Kasumi-1 (cell line): Measurements from ENCODE around the gene EEF1AKMT4.
"Not testable (repeated sequence)": the region's sequence is repeated elsewhere in the genome, so short reads cannot be mapped to it uniquely, and the experiment has no call there.

Source experiments
- DNase-seq, 2 experiments: peaks; one replicate each; lab custom pipeline; 2025; lab: John Stamatoyannopoulos, UW

Gene EEF1AKMT4

DNA sequence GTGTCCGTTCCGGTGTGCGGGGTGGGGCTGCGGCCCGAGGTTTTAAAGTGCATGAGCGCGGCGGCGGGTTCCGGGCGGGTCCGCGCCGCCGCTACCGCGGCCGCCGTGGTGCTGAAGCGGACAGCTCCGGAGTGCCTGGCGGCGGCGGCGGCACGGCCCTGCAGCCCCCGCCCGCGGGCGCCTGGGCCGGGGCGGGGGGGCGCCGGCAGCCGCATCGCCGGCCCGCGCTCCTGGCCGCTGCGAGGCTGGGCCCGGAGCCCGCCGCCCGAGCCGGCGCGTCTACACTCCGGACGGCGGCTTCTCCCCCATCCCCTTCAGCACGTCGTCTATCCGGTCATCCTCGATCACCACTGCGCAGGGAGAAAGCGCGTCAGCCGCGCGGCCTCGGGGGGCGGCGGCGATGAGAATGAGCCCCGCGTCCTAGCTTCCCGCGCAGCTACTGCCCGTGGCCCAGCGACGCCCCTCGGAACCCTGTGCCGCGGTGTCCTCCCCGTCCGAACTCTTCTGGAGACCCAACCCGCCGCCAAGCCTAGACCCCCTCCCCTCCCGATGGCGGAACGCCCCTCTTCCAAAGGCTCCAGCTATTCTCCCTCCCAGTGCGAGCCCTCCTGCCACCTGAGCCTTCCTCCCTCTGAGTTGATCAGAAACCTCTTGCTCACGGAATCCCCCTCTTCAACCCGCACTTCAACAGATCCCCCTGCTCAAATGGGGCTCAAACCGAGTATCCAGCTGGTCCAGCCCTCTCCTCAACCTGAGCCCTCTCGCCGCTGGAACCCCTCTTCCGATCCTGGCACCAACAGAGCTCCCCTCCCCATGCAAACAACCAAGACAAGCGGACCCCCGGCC, 10.6 kb downstream of the EEF1AKMT4 start:
- DNase-seq, result peak; percentile 35 to 45

- DNase-seq, result no peak
Observed at GRCh38 chr3:184260724-184261269, 11.3 kb downstream of the EEF1AKMT4 start.

DNA sequence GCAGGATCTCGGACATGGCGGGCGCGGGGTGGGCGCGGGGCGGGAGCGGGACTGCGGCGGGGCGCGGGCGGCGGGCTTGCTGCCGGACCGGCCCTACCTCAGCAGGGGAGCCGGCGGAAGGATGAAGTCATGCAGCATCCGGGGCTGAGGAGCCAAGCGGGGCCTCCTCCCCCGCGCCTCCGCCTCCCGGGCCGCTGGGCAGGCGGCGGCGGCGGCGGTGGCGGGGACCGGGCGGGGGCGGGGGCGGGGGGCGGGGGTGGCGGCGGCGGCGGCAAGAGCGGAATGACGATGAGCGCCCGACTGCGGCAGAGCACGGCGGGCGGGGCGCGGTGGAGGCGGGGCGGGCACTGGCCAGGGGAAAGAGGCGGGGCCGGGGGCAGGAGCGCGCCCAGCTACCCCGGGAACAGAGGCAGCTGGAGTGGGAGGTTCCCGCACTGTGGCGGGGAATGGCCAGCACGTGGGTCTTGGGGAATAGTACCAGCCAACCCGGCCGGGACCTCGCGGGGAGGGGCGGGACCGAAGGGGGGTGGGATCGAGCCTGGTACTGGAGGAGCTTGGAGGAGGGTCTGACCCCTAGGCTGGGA, 11.9 kb downstream of the EEF1AKMT4 start, which contains the start of gene CAMK2N2:
TSS of gene CAMK2N2 (minus strand) at position 284 of the 584 bp plus-strand sequence. CDS start at position 16, 268 bp downstream.
- peak; percentile 23 to 26 for DNase-seq

DNA sequence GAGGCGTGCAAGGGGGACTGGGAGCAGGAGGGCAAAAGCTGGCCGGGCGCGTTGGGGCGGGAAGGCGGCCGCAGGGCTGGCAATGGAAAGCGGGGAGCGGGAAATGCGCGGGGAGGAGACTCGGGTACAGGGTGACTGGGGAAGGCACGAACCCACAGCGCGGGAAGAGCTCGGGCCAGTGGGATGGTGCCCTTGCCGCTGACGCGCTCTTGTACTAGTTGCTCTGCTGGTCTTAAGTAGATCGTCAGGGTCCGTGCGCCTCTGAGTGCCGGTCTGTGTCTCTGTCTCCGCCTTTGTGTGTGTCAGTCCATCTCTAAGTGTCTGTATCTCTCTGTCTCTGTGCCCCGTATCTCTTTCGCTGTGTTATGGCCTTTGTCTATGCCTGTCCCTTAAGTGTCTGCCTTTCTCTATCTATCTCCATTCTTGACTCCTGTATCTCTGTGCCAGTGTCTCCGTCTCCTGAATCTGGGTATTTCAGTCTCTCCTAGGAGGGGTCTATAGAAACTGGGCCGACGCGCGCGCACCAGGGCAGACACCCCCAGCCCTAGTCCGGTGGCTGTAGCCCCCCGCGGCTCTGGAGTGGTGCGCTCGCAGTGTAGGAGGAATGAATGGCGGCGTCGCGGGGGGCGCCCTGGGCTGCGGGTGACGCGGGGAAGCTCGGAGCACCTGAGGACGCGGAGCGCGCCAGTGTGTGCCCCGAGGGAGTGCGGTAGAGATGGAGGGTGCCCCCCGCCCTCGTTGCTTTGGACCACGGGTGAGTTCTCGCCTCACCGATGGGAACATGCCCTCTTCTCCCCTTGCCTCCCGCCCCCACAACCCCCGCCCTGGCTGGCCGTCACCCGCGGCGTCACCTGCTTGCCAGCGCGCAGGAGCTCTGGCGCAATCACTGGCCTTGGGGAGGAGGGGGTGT, 12.6 kb downstream of the EEF1AKMT4 start:
- DNase-seq, result peak; percentile 20 to 29

- no peak for DNase-seq
Observed at GRCh38 chr3:184262764-184263179, 13.3 kb downstream of the EEF1AKMT4 start.

- DNase-seq, result not testable (repeated sequence)
Observed at GRCh38 chr3:184267249-184267648, 17.8 kb downstream of the EEF1AKMT4 start.

GRCh38 chr3:184272269-184272668, 22.8 kb downstream of the EEF1AKMT4 start:
- no peak for DNase-seq

DNA sequence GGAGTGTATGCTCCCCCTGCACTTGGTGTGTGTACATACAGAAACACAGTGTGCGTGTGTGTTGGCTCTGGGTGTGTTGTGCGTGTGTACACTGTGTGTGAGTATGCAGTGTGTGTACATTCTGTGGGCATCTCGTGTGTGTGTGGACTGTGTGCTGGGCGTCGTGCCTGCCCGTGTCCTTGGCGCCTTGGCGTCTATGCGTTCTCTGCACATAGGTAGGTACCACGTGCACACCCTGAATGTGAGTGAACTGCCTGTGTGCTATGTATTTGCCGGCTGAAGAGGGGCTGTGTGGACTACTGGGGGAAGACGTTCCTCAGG, 25.9 kb downstream of the EEF1AKMT4 start:
- DNase-seq, result no peak

DNA sequence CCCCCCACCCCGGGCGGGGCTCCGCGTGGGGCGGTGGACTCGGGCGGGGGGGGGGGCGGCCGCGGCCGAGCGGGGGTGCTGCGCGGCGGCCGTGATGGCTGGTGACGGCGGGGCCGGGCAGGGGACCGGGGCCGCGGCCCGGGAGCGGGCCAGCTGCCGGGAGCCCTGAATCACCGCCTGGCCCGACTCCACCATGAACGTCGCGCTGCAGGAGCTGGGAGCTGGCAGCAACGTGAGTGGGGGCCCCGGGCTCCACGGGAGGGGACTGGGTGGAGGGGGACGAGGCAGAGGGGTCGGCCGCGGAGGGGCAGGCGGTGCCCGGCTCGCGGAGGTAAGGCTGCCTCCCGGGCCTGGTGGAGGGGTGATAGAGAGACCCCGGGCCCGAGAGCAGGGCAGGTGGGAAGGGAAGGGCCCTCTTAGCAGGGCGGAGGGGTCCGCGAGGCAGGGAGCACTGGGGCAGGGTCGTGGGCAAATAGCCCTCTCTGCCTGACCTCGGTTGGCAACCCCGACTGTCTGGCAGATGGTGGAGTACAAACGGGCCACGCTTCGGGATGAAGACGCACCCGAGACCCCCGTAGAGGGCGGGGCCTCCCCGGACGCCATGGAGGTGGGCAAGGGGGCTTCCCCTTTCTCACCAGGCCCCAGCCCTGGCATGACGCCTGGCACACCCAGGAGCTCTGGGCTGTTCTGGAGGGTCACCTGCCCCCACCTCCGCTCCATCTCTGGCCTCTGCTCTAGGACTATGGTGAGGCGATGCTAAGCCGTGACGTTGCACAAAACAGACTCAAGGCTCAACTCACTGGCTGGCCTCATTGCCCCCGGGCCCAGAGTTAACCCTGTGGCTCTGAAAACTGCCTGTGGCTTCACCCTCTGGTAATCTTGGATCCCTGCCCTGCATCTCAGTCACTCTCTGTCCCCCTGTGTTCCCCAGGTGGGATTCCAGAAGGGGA, 26.8 kb downstream of the EEF1AKMT4 start, which contains the start of gene ECE2:
TSS of gene ECE2 (plus strand) at position 62 of the 950 bp plus-strand sequence. CDS start at position 194, 132 bp downstream.
- DNase-seq, result no peak

DNA sequence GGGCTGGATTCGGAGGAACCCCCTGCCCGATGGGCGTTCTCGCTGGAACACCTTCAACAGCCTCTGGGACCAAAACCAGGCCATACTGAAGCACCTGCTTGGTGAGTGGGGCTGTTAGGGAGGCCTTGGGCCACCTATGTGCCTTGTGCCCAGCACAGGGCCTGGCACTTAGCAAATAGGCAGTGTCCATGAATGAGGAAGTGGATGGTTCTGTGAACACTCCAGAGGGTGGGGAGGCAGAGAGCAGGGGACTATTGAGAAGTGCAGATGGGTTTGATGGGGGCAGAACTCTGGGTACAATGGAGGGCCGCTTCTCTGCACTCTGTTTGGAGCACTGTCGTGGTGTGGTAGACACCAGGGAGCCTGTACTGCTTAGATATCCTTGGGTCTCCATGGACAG, 27.9 kb downstream of the EEF1AKMT4 start:
- no peak for DNase-seq

DNA sequence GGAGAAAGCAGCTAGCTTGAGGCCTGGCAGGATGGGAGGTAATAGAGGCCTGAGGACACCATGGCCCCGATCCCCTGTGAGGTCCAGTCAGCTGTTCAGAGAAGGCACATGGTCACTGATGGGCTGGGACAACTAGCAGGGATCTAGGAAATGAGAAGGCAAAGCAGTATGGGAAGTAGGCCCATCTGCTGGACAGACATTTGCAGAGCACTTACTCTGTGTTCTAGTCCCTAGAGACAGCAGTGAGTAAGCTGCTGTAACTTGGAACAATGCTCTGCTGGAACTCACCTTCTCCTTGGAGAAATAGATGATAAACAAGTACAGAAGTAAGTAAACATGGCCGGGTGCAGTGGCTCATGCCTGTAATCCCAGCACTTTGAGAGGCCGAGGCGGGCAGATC, 33.5 kb downstream of the EEF1AKMT4 start:
- no peak for DNase-seq

- no peak for DNase-seq
Observed at GRCh38 chr3:184283681-184284080, 34.2 kb downstream of the EEF1AKMT4 start.

- peak; percentile 59 to 62 for DNase-seq
Observed at GRCh38 chr3:184284696-184285095, 35.2 kb downstream of the EEF1AKMT4 start.

GRCh38 chr3:184289426-184289938, 40.0 kb downstream of the EEF1AKMT4 start:
- peak; percentile 68 to 72 for DNase-seq

- DNase-seq, result no peak
Observed at GRCh38 chr3:184290331-184290730, 40.9 kb downstream of the EEF1AKMT4 start.

GRCh38 chr3:184291044-184291737, 41.7 kb downstream of the EEF1AKMT4 start:
- no peak for DNase-seq

- DNase-seq, result no peak
Observed at GRCh38 chr3:184291738-184292445, 42.4 kb downstream of the EEF1AKMT4 start.

DNA sequence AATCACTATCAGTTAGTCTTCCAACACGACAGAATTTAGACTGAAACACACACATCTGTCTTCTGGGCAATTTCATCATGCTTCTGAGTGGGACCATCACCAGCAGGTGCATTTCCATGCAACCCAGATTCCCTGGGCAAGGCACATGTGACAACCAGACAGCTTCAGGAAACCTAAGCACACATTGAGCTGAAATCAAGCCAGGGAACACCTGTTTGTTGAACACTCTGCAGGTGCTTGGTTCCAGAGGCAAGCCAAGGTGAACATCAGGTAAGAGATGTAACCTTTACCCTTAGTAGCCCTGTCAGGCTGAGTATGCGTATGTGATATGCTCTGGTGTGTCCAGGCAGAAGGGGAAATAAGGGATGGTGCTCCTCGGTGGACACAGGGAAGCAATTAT, 46.3 kb downstream of the EEF1AKMT4 start:
- no peak for DNase-seq

DNA sequence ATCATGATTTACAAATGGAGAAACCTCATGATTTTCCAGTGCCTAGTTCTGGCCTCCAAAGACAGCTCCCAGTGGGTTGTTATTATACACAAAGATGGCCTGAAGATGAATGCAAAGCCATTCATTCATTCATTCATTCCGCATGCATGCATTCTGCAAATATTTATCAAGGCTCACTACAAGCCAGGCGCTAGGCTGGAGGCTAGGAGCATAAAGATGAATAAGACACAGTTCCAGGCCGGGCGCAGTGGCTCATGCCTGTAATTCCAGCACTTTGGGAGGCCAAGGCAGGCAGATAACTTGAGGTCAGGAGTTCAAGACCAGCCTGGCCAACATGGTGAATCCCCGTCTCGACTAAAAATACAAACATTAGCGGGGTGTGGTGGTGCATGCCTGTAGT, 47.1 kb downstream of the EEF1AKMT4 start:
- DNase-seq, result no peak
